ENCODE measurements around the gene CDC7. TPM values are rescaled to one million over a fixed set of nuclear protein-coding genes. Genes with fewer than 3 reads are reported as not detected.
A peak's percentile ranks its signal among the peaks of the same experiment; 100 is the strongest.
"Not testable (repeated sequence)": the region's sequence is repeated elsewhere in the genome, so short reads cannot be mapped to it uniquely, and the experiment has no call there.

CDC7 gene
- polyA plus RNA-seq (ENCODE audit: insufficient read length in 3 of 3) = 10 to 100 TPM; 26.1 to 29.2 (median 27.3) TPM
- long read RNA-seq, donor 1, partial matches to known transcripts = 0 of 4 reads
- long read RNA-seq, donor 1, other reads (novel, unspliced or antisense) = 0 of 4 reads
- long read RNA-seq, donor 2, partial matches to known transcripts = 0 of 5 reads
- long read RNA-seq, donor 2, other reads (novel, unspliced or antisense) = 0 of 5 reads
- long read RNA-seq, donor 3, partial matches to known transcripts = 5 of 9 reads
- long read RNA-seq, donor 3, other reads (novel, unspliced or antisense) = 0 of 9 reads
- long read RNA-seq, donor 4, partial matches to known transcripts = 0 of 1 reads
- long read RNA-seq, donor 4, other reads (novel, unspliced or antisense) = 0 of 1 reads
- long read RNA-seq, donor 5 = 0 reads
- long read RNA-seq, donor 6, partial matches to known transcripts = 0 of 2 reads
- long read RNA-seq, donor 6, other reads (novel, unspliced or antisense) = 0 of 2 reads
- long read RNA-seq, donor 7, partial matches to known transcripts = 6 of 6 reads
- long read RNA-seq, donor 7, other reads (novel, unspliced or antisense) = 0 of 6 reads
- long read RNA-seq, donor 8, partial matches to known transcripts = 0 of 2 reads
- long read RNA-seq, donor 8, other reads (novel, unspliced or antisense) = 0 of 2 reads
- long read RNA-seq, donor 9, partial matches to known transcripts = 0 of 2 reads
- long read RNA-seq, donor 9, other reads (novel, unspliced or antisense) = 0 of 2 reads
- long read RNA-seq, donor 10, partial matches to known transcripts = 5 of 5 reads
- long read RNA-seq, donor 10, other reads (novel, unspliced or antisense) = 0 of 5 reads
- long read RNA-seq, donor 11 = 0 reads
- long read RNA-seq, donor 12, transcript CDC7-201 (12 exons, 3,173 nt) = major isoform, 5 of 14 reads
- long read RNA-seq, donor 12, partial matches to known transcripts = 7 of 14 reads
- long read RNA-seq, donor 12, other reads (novel, unspliced or antisense) = 0 of 14 reads
- long read RNA-seq, donor 13, partial matches to known transcripts = 7 of 7 reads
- long read RNA-seq, donor 13, other reads (novel, unspliced or antisense) = 0 of 7 reads
- long read RNA-seq, donor 14 = 0 reads
- long read RNA-seq, donor 15, partial matches to known transcripts = 0 of 4 reads
- long read RNA-seq, donor 15, other reads (novel, unspliced or antisense) = 0 of 4 reads
- long read RNA-seq, donor 16, partial matches to known transcripts = 0 of 1 reads
- long read RNA-seq, donor 16, other reads (novel, unspliced or antisense) = 0 of 1 reads

GRCh38 chr1:91500756-91501522 lies at the start of gene CDC7:
CDC7 (plus strand) TSS chr1:91500851; CDS start chr1:91501717, 866 bp downstream.
- DNase-seq = peak; percentile 91

GRCh38 chr1:91454136-91454535 lies 46.5 kb upstream of the CDC7 start:
- DNase-seq = no peak

GRCh38 chr1:91455334-91455733 lies 45.3 kb upstream of the CDC7 start:
- DNase-seq = no peak

GRCh38 chr1:91455896-91456295 lies 44.8 kb upstream of the CDC7 start:
- DNase-seq = peak; percentile 44

GRCh38 chr1:91465350-91465749 lies 35.3 kb upstream of the CDC7 start:
- DNase-seq = not testable (repeated sequence)

GRCh38 chr1:91476533-91477217 lies 24.0 kb upstream of the CDC7 start:
- DNase-seq = peak; percentile 77

DNA sequence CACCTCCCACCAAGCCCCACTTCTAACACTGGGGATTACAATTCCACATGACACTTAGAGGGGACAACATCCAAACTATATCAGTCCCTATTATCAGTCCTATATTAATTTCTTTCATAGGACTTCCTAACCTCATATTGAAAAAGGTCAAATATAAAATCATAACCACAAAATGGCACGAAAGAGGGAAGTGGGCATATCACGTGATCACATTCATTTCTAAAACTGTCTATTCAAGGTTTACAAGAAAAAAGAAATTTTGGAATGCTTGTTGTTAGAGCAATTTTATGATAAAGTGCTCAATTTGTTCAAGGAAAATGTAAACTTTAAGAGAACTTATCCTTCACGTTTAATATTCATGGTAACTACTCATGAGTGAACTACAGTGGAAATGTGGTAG lies 13.2 kb upstream of the CDC7 start:
- no peak for DNase-seq

GRCh38 chr1:91490501-91490900 lies 10.2 kb upstream of the CDC7 start:
- no peak for DNase-seq

- DNase-seq = no peak
Observed at GRCh38 chr1:91498035-91498434, 2.6 kb upstream of the CDC7 start.

DNA sequence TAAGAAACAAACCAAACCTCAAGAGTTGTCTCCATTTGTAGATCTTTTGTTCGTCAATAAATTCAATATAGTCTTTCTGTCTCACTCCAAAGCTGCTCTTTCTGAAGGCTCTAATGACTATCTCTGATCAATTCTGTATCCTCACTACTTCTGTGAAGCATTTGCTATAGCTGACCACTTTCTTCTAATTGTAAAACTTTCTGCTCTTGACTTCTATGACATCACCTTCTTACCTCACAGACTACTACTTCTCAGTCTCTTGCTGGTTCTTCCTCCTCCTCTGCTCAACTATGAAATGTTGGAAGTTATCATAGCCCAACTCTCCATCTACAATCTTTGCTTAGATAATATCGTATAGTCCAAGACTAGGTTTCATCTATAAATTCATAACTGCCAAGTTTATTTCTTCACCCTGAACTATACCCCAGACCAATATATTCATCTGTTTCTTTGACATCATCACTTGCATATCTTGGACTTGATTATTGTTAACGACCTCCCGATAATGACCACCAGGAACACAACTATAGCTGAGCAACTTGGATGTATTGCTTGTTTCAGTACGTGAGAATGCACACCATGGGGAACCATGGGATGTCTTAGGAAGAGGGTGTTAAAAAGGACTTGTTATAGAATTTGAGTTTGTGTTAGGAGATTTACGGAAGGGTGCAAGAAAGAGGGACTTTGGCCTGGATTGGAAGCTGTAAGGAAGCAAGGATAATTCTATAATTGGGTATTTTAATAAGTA lies 2.0 kb upstream of the CDC7 start:
- DNase-seq = no peak

DNA sequence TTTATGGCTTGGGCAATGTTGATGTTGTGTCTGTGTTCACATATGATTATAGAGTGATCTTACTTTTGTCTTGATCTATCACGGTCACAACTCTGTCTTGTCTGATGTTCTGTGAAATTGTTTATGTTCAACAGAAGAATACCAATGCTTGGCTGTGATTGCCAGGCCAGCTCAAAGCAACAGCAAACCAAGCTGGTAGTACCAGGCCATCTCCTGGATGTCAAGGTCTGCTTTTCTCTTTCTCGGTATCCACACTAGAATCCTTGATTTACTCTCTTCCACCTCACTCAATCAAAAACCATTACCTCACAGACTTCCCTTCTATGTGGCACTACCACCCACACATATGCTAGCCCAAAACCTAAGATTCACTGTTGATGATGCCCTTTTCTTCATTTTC lies 1.3 kb upstream of the CDC7 start:
- DNase-seq = no peak

GRCh38 chr1:91499904-91500755 lies 521 bp upstream of the CDC7 start:
- DNase-seq = no peak

GRCh38 chr1:91501523-91501851 lies 836 bp downstream of the CDC7 start:
- DNase-seq = no peak

- DNase-seq = no peak
Observed at GRCh38 chr1:91501971-91502671, 1.5 kb downstream of the CDC7 start.

GRCh38 chr1:91502672-91503184 lies 2.1 kb downstream of the CDC7 start:
- no peak for DNase-seq

- DNase-seq = no peak
Observed at GRCh38 chr1:91503332-91503900, 2.8 kb downstream of the CDC7 start.

DNA sequence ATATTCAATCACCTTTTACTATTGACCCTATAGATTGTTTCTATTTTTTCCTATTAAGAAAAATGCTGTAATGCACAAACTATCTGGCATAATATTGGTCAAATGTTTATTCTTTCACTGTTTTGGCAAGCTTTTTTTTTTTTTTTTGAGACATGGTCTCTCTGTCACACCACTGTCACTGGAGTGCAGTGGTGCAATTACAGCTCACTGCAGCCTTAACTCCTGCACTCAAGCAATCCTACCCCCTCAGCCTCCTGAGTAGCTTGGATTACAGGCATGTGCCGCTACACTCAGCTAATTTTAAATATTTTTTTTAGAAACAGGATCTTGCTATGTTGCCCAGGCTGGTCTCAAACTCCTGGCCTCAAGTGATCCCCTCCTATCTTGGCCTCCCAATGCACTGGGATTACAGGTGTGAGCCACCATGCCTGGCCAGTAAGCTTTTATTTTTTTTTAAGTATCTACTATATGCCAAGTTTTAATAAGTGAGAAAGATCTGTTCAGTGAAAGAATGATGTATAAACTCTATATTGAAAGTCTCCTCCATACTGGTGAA lies 3.4 kb downstream of the CDC7 start:
- no peak for DNase-seq
